HG03342 (cell line): Measurements from ENCODE around the gene SYP.

Experiments used
- ATAC-seq: cut with Tn5 transposase; IDR thresholded peaks from one replicate; pipeline ENCODE4 v1.9.1; 2021; ENCODE audit warnings: mild to moderate bottlenecking, moderate library complexity; ENCODE audit not compliant: unreplicated experiment

Gene SYP

GRCh38 chrX:49221868-49222267, 21.9 kb upstream of the SYP start:
- ATAC-seq = no peak

GRCh38 chrX:49220100-49220499, 20.1 kb upstream of the SYP start:
- ATAC-seq = no peak

DNA sequence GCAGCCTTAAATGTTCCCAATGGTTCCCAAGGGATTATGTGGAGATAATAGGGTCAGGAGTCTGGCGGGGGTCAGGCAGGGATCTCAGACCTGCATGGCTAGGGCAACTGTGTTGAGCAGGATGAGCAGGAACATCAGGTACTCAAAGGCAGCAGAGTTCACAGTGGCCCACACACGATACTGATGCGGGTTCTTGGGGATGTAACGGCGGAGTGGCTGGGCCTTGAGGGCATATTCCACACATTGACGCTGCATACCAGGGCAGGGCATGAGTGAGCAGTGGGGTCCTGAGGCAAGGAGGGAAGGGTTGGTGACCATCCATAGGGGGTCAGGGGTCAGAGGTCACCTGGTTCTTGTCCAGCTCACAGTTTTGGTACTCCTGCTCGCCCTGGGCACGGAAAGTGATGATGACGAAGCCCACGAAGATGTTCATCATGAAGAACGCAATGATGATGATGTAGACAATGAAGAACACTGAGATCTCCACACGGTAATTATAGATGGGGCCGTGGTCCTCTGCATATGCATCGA, 15.1 kb upstream of the SYP start:
- no peak for ATAC-seq

- no peak for ATAC-seq
Measured at GRCh38 chrX:49214416-49214815, 14.4 kb upstream of the SYP start.

GRCh38 chrX:49212861-49213260, 12.9 kb upstream of the SYP start:
- no peak for ATAC-seq

GRCh38 chrX:49212209-49212608, 12.2 kb upstream of the SYP start:
- ATAC-seq = no peak

DNA sequence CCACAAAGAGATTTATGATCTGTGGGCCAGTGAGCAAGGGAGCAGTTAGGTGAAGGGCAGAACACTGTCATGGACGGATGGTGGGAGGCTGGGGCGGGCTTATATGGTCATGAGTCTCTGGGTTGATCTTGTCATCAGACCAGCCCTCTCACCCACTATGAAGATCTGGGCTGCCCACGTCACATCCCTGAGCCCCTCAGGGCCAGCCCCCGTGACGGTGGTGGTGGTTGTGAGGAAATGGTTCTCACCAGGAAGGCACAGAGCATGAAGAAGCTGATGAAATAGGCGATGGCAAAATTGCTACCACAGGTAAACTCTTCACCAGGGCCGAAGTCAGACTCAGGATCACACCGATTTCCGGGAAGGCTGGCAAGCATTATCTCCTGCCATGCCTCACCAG, 11.1 kb upstream of the SYP start:
- ATAC-seq = no peak

- ATAC-seq = no peak
Measured at GRCh38 chrX:49210406-49210805, 10.4 kb upstream of the SYP start.

DNA sequence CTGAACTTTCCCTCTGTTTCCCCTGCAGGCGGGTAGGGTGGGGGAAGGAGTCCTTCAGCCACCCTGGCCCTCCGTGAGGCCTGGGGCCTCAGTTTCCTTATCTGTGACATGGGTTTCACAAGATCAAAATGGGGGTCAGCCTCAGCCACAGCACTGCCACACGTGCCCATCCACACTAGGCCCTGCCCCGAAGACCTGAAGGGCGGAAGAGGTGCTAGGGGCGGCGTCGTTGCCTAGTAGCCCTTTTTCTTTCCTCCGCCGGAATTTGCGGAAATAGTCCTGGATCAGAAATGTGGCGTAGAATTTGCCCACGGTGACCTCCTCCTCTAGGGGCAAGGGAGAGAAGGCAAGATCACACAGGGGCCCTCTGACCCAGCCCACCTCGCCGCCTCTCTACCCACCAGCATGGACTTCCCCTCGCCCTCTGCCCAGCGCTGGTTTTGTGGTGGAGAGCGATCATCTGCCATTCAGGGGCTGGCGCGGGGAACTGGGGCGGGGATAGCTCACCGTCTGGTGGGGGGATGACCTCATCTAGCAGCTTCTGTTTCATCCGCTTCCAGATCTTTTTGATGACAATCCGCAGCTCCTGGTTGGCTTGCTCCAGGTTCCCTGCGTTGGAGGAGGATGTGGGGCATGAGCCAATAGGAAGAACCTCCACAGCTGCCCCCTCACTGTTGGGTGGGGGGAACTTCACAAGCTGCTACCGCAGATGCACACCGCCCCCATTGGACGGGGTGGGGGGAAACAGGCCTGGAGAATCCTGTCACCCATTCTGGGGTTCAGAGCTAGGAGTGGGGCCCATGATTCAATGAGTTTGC, 9.7 kb upstream of the SYP start:
- ATAC-seq = no peak

GRCh38 chrX:49208399-49208798, 8.4 kb upstream of the SYP start:
- no peak for ATAC-seq

- ATAC-seq = no peak
Measured at GRCh38 chrX:49206543-49206942, 6.5 kb upstream of the SYP start.

- ATAC-seq = no peak
Measured at GRCh38 chrX:49205443-49205842, 5.5 kb upstream of the SYP start.

- ATAC-seq = no peak
Measured at GRCh38 chrX:49204709-49205108, 4.7 kb upstream of the SYP start.

DNA sequence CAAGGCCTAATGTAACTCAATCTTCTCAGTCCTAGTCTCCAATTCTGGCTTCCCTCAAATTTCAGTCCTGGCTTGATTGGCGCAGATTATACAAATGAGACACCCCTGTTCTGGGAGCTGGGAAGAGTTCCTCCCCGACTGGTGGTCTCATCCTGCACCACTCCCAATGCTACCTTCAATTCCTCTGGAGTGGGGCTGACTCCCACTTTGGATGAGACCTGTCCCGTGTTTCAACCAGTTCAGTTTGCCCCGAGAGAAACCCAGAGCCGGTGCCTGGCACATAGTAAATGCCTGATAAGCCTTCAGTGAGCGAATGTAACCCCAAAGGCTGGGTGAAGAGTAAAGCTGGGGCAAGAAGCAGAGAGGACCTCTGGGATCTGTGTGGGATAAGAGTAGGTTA, 4.0 kb upstream of the SYP start:
- no peak for ATAC-seq

GRCh38 chrX:49203536-49203935, 3.5 kb upstream of the SYP start:
- ATAC-seq = no peak

DNA sequence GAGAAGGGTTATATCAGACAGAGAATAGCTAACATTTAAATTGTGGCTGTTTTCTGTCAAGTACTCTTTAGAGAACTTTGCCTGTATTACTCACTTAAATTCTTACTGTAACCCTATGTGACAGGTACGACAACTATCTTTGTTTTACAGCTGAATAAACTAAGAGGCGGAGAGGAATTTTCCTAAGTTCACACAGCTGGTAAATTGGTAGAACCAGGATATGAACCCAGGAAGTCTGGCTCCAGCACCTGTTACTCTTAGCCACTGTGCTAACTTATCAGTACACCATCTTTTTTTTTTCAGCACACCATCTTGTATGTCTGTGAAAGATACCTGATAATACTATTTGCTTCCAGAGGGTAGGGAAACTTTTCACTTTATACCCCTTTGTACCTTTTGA, 2.0 kb upstream of the SYP start:
- ATAC-seq = no peak

DNA sequence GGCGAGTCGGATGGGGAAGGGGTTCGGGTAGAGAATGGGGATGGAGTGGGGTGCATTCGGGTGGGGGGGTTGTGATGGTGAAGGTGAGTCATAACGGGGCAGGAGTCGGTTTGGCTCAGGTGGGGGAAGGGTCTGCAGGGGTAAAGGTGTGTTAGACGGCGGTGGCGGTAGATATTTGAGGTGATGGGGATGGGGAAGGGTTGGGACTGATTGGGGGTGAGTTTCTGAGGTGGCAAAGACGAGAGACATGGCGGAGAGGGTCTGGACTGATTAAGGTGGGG, 738 bp downstream of the SYP start:
- ATAC-seq = no peak

GRCh38 chrX:49198540-49199314, 1.3 kb downstream of the SYP start:
- no peak for ATAC-seq

DNA sequence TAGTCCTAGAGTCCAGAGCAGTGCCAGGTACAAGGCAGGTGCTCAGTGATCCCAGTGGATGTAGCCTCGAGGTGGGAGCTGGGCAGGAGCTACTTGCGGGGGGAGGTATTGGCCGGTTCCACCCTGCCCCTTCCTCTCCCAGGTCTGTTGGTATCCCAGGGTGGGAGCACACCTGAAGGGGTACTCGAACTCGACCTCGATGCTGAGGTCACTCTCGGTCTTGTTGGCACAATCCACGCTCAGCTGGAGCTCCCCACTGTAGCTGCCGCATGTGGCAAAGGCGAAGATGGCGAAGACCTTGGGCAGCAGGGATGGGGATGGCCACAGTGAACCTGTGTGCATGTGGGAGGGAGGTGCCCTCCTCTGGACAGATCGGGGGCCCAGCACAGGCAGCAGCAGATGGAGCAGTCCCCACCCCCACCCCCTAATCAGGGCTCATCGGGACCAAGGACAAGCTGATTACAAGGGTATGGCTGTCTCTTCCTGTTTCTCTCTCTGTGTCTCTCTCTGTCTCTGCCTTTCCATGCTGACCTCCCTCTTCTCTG, 2.4 kb downstream of the SYP start:
- ATAC-seq = no peak

DNA sequence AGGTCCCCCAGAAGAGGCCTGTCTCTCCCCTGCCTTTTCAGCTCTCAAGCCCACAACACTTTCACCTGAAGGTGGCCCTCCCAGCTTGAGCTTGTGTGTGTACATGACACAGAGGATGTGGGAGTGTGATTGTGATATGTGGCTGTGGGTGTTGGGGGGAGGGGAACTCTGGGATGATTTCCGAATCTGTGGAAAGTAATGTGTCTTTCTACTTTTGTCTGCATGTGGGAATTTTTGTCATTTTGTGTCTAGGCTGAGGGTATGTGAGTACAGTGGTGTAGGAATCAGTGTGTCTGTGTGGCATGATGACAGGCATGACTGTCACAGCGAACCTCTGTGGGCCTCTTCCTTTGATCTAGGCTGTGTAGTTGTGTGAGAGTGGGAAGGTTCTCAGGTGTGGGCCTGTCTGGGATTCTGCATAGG, 6.4 kb downstream of the SYP start:
- ATAC-seq = no peak

GRCh38 chrX:49192722-49193328, 7.2 kb downstream of the SYP start:
- no peak for ATAC-seq

DNA sequence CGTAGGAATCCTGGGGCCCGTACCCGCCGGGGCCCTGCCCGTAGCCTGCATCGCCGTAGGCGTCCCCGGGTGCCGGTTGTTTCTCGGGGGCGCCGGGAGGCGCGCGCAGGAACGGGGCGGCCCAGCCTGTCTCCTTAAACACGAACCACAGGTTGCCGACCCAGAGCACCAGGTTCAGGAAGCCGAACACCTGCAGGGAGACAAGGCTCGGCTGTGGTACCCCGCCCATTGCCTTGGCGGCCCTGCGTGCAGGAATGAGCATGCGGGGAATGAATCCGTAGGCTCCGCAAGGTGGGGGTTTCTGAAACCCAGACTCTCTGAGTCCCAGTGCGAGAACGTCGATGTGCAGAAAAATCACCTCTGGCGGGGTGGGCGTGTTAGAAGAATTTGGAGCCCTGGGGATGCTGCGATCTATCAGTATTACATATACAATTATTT, 8.4 kb downstream of the SYP start:
- peak; percentile 17 for ATAC-seq
